SK-N-SH treated with all-trans-retinoic acid at 6 μM for 48 hours (cell line): Measurements from ENCODE around the gene TSPYL4.

Experiments
- ARNTL ChIP-seq: fragments of 450-650 bp; formaldehyde crosslinking; IDR thresholded peaks from 2 replicates; pipeline ENCODE4 v1.5.0; 2020; ENCODE audit warnings: low read depth, mild to moderate bottlenecking, moderate library complexity, borderline replicate concordance
- BACH2 ChIP-seq: fragments of 250-450 bp; sonication (Bioruptor Pico); IDR thresholded peaks from 2 replicates; pipeline ENCODE4 v1.9.0; 2021; ENCODE audit warnings: mild to moderate bottlenecking, borderline replicate concordance
- ISL1 ChIP-seq: fragments of 250-450 bp; sonication (Bioruptor Pico); IDR thresholded peaks from 2 replicates; pipeline ENCODE4 v2.1.2; 2022; ENCODE audit warnings: mild to moderate bottlenecking, moderate library complexity
- PATZ1 ChIP-seq: fragments of 250-450 bp; sonication (Bioruptor Pico); IDR thresholded peaks from 2 replicates; pipeline ENCODE4 v1.8.0; 2020; ENCODE audit warnings: mild to moderate bottlenecking, moderate library complexity, borderline replicate concordance
- RARB ChIP-seq: fragments of 250-450 bp; sonication (Bioruptor Pico); IDR thresholded peaks from 2 replicates; pipeline ENCODE4 v1.8.0; 2021; ENCODE audit warnings: mild to moderate bottlenecking, moderate library complexity
- SNAI2 ChIP-seq: fragments of 250-450 bp; sonication (Bioruptor Pico); IDR thresholded peaks from 2 replicates; pipeline ENCODE4 v1.5.0; 2020; ENCODE audit warnings: mild to moderate bottlenecking, moderate library complexity
- TSHZ2 ChIP-seq: fragments of 250-450 bp; sonication (Bioruptor Pico); IDR thresholded peaks from 2 replicates; pipeline ENCODE4 v1.5.0; 2020; ENCODE audit warnings: mild to moderate bottlenecking, moderate library complexity
- ZFP30 ChIP-seq: fragments of 450-650 bp; formaldehyde crosslinking; IDR thresholded peaks from 2 replicates; pipeline ENCODE4 v1.5.0; 2022; ENCODE audit warnings: mild to moderate bottlenecking, moderate library complexity
- ZNF8 ChIP-seq: fragments of 450-650 bp; formaldehyde crosslinking; IDR thresholded peaks from 2 replicates; pipeline ENCODE4 v1.5.0; 2020; ENCODE audit warnings: mild to moderate bottlenecking, moderate library complexity
- TF ChIP-seq, protein P1 (sequence below): fragments of 250-450 bp; sonication (Bioruptor Pico); IDR thresholded peaks from 2 replicates; pipeline ENCODE4 v1.5.1; 2020; ENCODE audit warnings: low read depth, mild to moderate bottlenecking, moderate library complexity

DNA sequence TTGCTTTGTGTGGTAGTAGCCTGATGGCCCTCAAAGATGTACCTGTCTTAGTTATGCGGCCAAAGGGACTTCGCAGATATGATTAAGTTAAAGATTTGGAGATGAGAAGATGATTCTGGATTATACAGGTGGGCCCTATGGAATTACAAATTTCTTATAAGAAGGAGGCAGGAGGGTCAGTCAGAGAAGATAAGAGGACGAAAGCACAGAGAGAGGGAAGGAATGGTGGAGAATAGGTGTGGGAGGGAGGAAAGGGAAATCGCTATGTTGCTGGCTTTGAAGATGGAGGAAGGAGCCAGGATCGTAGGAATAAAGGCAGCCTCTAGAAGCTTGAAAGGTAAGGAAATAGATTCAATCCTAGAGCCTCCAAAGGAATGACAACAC lies 27.1 kb upstream of the TSPYL4 start:
- TF ChIP-seq ARNTL (CRISPR knock-in tag) (no peak), ZNF8 (CRISPR knock-in tag) (no peak), SNAI2 (CRISPR knock-in tag) (no peak), ISL1 (CRISPR knock-in tag) (no peak), TSHZ2 (CRISPR knock-in tag) (no peak), BACH2 (no peak), RARB (CRISPR knock-in tag) (no peak), ZFP30 (CRISPR knock-in tag) (no peak), PATZ1 (CRISPR knock-in tag) (no peak)
- TF ChIP-seq, protein P1, sequence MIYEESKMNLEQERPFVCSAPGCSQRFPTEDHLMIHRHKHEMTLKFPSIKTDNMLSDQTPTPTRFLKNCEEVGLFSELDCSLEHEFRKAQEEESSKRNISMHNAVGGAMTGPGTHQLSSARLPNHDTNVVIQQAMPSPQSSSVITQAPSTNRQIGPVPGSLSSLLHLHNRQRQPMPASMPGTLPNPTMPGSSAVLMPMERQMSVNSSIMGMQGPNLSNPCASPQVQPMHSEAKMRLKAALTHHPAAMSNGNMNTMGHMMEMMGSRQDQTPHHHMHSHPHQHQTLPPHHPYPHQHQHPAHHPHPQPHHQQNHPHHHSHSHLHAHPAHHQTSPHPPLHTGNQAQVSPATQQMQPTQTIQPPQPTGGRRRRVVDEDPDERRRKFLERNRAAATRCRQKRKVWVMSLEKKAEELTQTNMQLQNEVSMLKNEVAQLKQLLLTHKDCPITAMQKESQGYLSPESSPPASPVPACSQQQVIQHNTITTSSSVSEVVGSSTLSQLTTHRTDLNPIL = no peak
